SIG-M5 treated with dmso at 0.1 percent for 504 hours (cell line): Measurements from ENCODE around the gene CCM2L.
A peak's percentile ranks its signal among the peaks of the same experiment; 100 is the strongest.

ENCODE experiments used
- DNase-seq: peaks from one replicate; lab custom pipeline; 2025; ENCODE audit not compliant: unreplicated experiment; lab: John Stamatoyannopoulos, UW

The CCM2L gene

GRCh38 chr20:32053648-32054047 is 43.4 kb downstream of the CCM2L start:
- no peak for DNase-seq

DNA sequence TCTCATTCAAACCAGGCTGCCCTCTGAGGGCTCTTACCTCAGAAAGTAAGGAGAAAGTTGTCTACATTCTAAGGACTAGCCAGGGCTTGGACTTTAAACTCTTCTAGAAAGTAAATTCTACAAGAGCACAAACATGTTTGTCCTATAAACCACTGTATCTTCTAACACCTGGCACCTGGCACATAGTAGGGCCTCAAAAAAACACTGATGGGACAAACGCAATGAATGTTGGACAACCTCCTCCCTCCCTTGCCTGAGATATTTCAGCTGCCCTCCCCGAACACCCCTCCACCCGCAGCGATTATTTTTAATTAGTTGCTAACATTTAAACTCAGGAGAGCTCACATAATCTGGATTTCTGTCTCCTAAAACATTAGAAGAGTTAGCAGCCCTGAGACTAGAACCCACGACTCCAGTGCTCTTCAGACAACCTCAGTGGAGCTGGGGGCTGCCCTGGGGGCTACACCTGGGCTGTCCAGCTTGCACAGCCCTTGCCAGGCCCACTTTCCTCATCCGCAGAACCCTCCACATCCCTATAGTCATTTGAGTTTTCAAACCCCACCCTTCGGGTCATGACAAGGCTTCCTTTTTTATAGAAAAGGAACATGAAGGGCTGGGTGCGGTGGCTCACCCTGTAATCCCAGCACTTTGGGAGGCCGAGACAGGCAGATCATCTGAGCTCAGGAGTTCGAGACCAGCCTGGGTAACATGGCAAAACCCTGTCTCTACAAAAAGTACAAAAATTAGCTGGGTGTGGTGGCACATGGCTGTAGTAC is 46.7 kb downstream of the CCM2L start:
- DNase-seq: no peak

- DNase-seq: no peak
Observed at GRCh38 chr20:32057656-32058184, 47.5 kb downstream of the CCM2L start.

DNA sequence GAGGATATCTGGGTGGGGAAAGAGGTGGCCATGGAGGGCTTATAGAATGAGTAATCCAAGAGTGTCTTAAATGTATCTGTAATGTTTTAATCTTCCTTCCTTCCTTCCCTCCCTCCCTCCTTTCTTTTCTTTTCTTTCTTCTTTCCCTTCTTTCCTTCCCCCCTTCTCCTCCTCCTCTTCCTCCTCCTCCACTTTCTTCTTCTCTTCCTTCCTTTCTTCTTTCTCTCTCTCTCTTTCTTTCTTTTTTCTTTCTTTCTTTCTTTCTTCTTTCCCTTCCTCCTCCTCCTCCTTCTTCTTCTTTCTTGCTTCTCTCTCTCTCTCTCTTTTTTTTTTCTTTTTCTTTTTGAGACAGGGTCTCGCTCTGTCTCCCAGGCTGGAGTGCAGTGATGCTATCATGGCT is 49.0 kb downstream of the CCM2L start:
- no peak for DNase-seq

DNA sequence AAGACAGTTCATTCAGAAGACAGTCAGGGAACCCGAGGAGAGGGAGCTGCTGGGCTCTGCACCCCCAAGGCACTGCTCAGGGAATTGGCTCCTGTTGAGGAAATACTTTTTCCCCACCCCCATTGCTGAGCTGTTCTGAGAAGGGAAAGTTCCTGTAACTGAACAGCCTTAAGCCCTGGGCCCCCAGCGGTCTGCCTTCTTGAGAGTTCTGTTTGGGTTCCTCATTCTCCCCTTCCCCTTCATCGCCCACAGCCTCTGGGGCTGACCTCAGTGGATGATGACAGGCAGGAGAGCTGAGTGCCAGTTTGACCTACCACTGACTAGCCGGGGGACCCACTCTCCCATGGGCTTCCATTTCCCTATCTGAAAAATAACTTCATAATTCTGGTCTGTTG is 52.5 kb downstream of the CCM2L start:
- peak; percentile 94 for DNase-seq

- DNase-seq: peak; percentile 76
Observed at GRCh38 chr20:32063695-32064094, 53.5 kb downstream of the CCM2L start.

DNA sequence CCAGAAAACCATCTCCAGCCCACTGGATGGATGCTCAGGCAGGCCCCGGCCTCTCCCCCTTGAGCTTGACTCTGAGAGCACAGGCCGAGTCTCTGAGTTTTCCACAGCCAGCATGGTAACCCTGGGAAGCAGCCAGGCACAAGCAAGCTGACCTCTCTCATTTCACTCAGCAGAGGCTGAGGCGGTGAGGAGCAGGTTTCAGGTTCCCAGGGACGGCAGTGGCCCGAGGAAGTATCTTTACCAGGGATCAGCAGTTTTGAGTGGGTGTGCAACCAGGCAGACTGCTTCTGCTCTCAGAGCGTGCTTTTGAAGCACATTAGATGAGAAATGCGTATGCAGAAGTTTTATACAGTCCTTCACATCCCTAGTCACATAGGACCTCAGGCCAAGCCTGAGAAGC is 54.4 kb downstream of the CCM2L start:
- no peak for DNase-seq

- DNase-seq: peak; percentile 77
Observed at GRCh38 chr20:32067234-32067821, 57.1 kb downstream of the CCM2L start.

- DNase-seq: no peak
Observed at GRCh38 chr20:32068174-32068573, 57.9 kb downstream of the CCM2L start.

DNA sequence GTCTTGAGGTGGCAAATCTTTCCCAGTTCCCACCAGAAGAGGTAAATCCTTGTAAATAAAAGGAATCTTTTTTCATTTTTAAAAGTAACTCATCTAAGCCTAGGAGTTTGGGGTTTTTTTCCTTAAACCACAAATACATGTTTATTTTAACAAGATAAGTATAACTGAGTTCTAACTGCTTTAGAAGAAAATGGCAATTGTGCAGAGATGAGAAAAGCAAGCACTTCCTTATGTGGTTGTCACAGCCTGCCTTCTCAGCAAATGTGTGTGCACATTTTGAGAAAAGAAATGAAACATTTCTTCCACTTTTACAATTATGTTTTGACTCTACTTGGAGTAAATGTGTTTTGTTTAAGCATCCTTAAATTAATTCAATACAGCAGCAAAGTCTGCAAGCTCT is 59.5 kb downstream of the CCM2L start:
- DNase-seq: no peak

DNA sequence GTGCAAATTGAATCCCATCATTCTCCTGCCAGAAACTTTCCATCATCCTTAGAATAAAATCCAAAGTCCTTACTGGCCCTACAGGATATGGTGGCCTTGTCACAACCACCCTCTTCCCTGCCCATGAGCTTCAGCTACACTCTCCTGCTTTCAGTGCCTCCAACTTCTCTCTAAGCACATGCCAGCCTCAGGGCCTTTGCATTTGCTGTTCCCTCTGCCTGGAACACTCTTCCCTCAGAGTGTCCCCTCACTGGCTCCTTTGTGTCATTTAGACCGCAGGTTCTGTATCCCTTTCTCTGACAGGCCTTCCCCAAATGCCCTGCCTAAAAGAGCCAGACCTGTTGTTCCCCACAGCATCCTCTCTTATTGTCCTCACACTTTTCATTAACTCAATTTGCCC is 60.0 kb downstream of the CCM2L start:
- DNase-seq: no peak

GRCh38 chr20:32070690-32071213 is 60.5 kb downstream of the CCM2L start:
- DNase-seq: no peak

- DNase-seq: no peak
Observed at GRCh38 chr20:32071395-32072167, 61.3 kb downstream of the CCM2L start.

DNA sequence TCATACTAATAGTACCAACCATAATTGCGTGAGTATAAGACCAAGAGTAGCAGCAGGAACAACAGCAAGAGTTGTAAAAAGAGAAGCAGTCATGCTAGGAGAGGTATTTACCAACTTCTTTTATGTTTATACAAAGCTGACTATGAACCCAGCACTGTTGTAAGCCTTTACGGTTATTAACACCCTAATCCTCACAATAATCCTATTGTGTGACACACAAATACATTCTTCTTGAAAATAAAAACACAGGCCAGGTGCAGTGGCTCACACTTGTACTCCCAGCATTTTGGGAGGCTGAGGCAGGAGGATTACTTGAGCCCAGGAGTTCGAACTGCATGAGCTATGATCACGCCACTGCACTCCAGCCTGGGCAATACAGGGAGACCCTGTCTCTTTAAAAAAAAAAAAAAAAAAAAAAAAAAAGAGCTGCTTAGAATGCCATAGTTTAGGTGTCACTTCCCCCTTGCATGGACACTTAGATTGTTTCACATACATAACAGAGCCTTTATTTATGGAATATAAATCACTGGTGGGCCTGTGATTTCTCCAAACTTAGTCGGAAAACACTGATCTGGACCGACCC is 62.0 kb downstream of the CCM2L start:
- no peak for DNase-seq

- DNase-seq: no peak
Observed at GRCh38 chr20:32075534-32075933, 65.3 kb downstream of the CCM2L start.

DNA sequence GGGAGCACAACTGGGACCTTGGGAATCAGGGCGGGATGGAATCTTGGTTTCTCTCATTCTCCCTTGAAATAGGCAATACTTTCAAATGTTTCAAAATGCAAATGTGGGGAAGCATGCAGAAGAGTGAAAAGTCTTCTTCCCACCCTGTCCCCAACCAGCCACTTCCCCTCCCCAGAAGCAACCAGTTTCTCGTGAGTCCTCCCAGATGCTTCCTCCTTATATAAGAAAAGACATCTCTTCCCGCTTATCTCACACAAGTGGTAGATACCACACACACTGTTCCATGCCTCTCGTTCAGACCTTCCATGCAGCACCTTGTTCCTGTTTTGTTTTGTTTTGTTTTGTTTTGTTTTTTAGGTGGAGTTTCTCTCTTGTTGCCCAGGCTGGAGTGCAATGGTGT is 67.0 kb downstream of the CCM2L start:
- DNase-seq: no peak

GRCh38 chr20:32078322-32078721 is 68.1 kb downstream of the CCM2L start:
- no peak for DNase-seq

DNA sequence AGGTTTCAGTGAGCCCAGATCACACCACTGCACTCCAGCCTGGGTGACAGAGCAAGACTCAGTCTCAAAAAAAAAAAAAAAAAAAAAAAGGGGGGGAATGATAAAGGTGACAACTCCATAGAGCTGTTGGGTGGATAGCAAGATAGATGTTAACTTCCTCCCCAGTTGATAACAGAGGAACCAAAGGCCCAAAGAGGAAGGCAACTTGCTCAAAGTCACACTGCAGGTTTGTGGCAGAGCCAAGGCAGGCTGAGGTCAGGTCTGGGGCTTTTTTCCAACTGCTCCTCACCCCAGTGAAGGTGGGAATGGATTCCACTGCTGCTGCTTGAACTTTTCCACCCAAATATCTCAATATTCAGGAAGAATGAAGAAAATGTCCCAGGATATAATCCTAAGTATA is 68.6 kb downstream of the CCM2L start:
- DNase-seq: peak; percentile 39

DNA sequence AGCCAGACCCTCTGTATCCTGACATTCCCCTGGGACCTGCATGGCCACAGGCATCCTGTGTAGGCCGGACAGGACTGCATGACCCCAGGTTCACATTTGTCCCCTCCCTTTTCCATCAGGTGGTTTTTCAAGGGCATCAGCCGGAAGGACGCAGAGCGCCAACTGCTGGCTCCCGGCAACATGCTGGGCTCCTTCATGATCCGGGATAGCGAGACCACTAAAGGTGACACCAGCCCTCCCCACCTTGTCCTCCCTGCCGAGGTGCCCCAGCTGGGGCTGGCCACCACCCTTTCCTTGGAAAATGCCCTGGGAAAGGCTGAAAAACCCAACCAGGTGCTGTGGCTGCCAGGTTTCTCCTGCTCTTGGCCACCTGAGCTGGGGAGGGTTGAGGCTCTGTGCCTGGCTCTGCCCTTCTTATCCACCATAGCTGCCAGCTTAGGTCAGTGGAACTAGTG is 69.4 kb downstream of the CCM2L start:
- no peak for DNase-seq

- DNase-seq: no peak
Observed at GRCh38 chr20:32080783-32081182, 70.5 kb downstream of the CCM2L start.
